Endothelial cell of umbilical vein (primary cell): Measurements from ENCODE around the gene IRF3.

ENCODE experiments used
- CTCF ChIP-seq, 2 donors: IDR thresholded peaks; 1 replicate in 1 of 2; 2 replicates in 1 of 2; pipeline ENCODE4 v1.5.1; 2011; ENCODE audit warnings: low read length in 2 of 2, mild to moderate bottlenecking in 2 of 2, moderate library complexity in 2 of 2, control low read depth in 1 of 2, inconsistent platforms in 1 of 2, low read depth in 1 of 2; ENCODE audit not compliant: insufficient read depth in 1 of 2; ENCODE audit errors: extremely low read depth in 1 of 2
- JUN ChIP-seq: IDR thresholded peaks from 2 replicates; pipeline ENCODE4 v1.6.1; 2011; ENCODE audit warnings: borderline replicate concordance, low read depth; ENCODE audit not compliant: insufficient read length, insufficient read depth
- POLR2AphosphoS5 ChIP-seq: IDR thresholded peaks from 2 replicates; pipeline ENCODE4 v1.6.1; 2012; ENCODE audit warnings: low read depth, mild to moderate bottlenecking, control low read depth, low read length, moderate library complexity; ENCODE audit not compliant: insufficient read depth

- TF ChIP-seq JUN (no peak), CTCF (IDR thresholded peaks at IDR 0.05; ENCODE audit: extremely low read depth in 1 of 2, insufficient read depth in 1 of 2, low read depth in 1 of 2, low read length in 2 of 2) (no peak), POLR2AphosphoS5 (no peak)
These were observed 1.8 kb upstream of the IRF3 start for GRCh38 chr19:49667473-49667872.
